ENCODE measurements around the gene SFRP4.

- TF ChIP-seq, protein P1, sequence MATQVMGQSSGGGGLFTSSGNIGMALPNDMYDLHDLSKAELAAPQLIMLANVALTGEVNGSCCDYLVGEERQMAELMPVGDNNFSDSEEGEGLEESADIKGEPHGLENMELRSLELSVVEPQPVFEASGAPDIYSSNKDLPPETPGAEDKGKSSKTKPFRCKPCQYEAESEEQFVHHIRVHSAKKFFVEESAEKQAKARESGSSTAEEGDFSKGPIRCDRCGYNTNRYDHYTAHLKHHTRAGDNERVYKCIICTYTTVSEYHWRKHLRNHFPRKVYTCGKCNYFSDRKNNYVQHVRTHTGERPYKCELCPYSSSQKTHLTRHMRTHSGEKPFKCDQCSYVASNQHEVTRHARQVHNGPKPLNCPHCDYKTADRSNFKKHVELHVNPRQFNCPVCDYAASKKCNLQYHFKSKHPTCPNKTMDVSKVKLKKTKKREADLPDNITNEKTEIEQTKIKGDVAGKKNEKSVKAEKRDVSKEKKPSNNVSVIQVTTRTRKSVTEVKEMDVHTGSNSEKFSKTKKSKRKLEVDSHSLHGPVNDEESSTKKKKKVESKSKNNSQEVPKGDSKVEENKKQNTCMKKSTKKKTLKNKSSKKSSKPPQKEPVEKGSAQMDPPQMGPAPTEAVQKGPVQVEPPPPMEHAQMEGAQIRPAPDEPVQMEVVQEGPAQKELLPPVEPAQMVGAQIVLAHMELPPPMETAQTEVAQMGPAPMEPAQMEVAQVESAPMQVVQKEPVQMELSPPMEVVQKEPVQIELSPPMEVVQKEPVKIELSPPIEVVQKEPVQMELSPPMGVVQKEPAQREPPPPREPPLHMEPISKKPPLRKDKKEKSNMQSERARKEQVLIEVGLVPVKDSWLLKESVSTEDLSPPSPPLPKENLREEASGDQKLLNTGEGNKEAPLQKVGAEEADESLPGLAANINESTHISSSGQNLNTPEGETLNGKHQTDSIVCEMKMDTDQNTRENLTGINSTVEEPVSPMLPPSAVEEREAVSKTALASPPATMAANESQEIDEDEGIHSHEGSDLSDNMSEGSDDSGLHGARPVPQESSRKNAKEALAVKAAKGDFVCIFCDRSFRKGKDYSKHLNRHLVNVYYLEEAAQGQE (IDR thresholded peaks at IDR 0.05) = no peak
- TF ChIP-seq SP1 (IDR thresholded peaks at IDR 0.05) = no peak
- TF ChIP-seq, protein P2, sequence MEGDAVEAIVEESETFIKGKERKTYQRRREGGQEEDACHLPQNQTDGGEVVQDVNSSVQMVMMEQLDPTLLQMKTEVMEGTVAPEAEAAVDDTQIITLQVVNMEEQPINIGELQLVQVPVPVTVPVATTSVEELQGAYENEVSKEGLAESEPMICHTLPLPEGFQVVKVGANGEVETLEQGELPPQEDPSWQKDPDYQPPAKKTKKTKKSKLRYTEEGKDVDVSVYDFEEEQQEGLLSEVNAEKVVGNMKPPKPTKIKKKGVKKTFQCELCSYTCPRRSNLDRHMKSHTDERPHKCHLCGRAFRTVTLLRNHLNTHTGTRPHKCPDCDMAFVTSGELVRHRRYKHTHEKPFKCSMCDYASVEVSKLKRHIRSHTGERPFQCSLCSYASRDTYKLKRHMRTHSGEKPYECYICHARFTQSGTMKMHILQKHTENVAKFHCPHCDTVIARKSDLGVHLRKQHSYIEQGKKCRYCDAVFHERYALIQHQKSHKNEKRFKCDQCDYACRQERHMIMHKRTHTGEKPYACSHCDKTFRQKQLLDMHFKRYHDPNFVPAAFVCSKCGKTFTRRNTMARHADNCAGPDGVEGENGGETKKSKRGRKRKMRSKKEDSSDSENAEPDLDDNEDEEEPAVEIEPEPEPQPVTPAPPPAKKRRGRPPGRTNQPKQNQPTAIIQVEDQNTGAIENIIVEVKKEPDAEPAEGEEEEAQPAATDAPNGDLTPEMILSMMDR (IDR thresholded peaks at IDR 0.05; ENCODE audit: low read depth, low read length, missing input control) = no peak
- TF ChIP-seq NR2F2 (IDR thresholded peaks at IDR 0.05) = no peak
- TF ChIP-seq TAF1 (conservative IDR thresholded peaks at IDR 0.05) = no peak
- TF ChIP-seq, protein P3, sequence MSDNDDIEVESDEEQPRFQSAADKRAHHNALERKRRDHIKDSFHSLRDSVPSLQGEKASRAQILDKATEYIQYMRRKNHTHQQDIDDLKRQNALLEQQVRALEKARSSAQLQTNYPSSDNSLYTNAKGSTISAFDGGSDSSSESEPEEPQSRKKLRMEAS (IDR thresholded peaks at IDR 0.05) = no peak
- no peak for TF ChIP-seq RAD21 (IDR thresholded peaks at IDR 0.05)
- no peak for TF ChIP-seq YY1 (IDR thresholded peaks at IDR 0.05)
These were observed 7.4 kb upstream of the SFRP4 start for GRCh38 chr7:37923996-37924395.

All from liver (tissue), 3 donors.